GM19463 (cell line): ENCODE measurements around the gene GRK5.

Source experiments
- ATAC-seq: cut with Tn5 transposase; IDR thresholded peaks from one replicate; pipeline ENCODE4 v1.9.1; 2021; ENCODE audit warnings: mild to moderate bottlenecking, moderate library complexity; ENCODE audit not compliant: unreplicated experiment

GRK5 gene

GRCh38 chr10:119337796-119338432 is 130.5 kb downstream of the GRK5 start:
- no peak for ATAC-seq

- ATAC-seq, result no peak
Observed at GRCh38 chr10:119339109-119339508, 131.7 kb downstream of the GRK5 start.

- no peak for ATAC-seq
Observed at GRCh38 chr10:119340893-119341458, 133.6 kb downstream of the GRK5 start.

GRCh38 chr10:119341459-119342301 is 134.3 kb downstream of the GRK5 start:
- ATAC-seq, result peak; percentile 47

- no peak for ATAC-seq
Observed at GRCh38 chr10:119342335-119342734, 135.0 kb downstream of the GRK5 start.

GRCh38 chr10:119343011-119343601 is 135.7 kb downstream of the GRK5 start:
- ATAC-seq, result no peak

GRCh38 chr10:119344381-119344780 is 137.0 kb downstream of the GRK5 start:
- no peak for ATAC-seq

GRCh38 chr10:119346095-119346832 is 138.9 kb downstream of the GRK5 start:
- no peak for ATAC-seq

GRCh38 chr10:119347181-119347974 is 140.0 kb downstream of the GRK5 start:
- ATAC-seq, result no peak

- ATAC-seq, result no peak
Observed at GRCh38 chr10:119348106-119348505, 140.7 kb downstream of the GRK5 start.

- ATAC-seq, result no peak
Observed at GRCh38 chr10:119348516-119349240, 141.3 kb downstream of the GRK5 start.

- ATAC-seq, result no peak
Observed at GRCh38 chr10:119349341-119349740, 142.0 kb downstream of the GRK5 start.

GRCh38 chr10:119349937-119350501 is 142.6 kb downstream of the GRK5 start:
- ATAC-seq, result no peak

GRCh38 chr10:119350502-119351097 is 143.2 kb downstream of the GRK5 start:
- no peak for ATAC-seq

GRCh38 chr10:119351189-119351588 is 143.8 kb downstream of the GRK5 start:
- no peak for ATAC-seq

GRCh38 chr10:119352042-119352441 is 144.7 kb downstream of the GRK5 start:
- ATAC-seq, result no peak

- no peak for ATAC-seq
Observed at GRCh38 chr10:119352807-119353206, 145.4 kb downstream of the GRK5 start.

- no peak for ATAC-seq
Observed at GRCh38 chr10:119353421-119353820, 146.1 kb downstream of the GRK5 start.

GRCh38 chr10:119355930-119356329 is 148.6 kb downstream of the GRK5 start:
- ATAC-seq, result no peak
